GM12801 (cell line): ENCODE data around the gene PCYT2.

ENCODE experiments used
- TF ChIP-seq, protein P1 (sequence below): IDR thresholded peaks from one replicate; pipeline ENCODE4 v1.5.1; 2011; ENCODE audit warnings: control low read depth; ENCODE audit not compliant: insufficient read length; ENCODE audit errors: extremely low read depth

The PCYT2 gene

GRCh38 chr17:81865733-81866439 lies 45.3 kb downstream of the PCYT2 start:
- TF ChIP-seq, protein P1, sequence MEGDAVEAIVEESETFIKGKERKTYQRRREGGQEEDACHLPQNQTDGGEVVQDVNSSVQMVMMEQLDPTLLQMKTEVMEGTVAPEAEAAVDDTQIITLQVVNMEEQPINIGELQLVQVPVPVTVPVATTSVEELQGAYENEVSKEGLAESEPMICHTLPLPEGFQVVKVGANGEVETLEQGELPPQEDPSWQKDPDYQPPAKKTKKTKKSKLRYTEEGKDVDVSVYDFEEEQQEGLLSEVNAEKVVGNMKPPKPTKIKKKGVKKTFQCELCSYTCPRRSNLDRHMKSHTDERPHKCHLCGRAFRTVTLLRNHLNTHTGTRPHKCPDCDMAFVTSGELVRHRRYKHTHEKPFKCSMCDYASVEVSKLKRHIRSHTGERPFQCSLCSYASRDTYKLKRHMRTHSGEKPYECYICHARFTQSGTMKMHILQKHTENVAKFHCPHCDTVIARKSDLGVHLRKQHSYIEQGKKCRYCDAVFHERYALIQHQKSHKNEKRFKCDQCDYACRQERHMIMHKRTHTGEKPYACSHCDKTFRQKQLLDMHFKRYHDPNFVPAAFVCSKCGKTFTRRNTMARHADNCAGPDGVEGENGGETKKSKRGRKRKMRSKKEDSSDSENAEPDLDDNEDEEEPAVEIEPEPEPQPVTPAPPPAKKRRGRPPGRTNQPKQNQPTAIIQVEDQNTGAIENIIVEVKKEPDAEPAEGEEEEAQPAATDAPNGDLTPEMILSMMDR, result no peak

- TF ChIP-seq, protein P1, result no peak
Observed at GRCh38 chr17:81865358-81865732, 45.9 kb downstream of the PCYT2 start.

- TF ChIP-seq, protein P1, result no peak
Observed at GRCh38 chr17:81863833-81864768, 47.1 kb downstream of the PCYT2 start.

DNA sequence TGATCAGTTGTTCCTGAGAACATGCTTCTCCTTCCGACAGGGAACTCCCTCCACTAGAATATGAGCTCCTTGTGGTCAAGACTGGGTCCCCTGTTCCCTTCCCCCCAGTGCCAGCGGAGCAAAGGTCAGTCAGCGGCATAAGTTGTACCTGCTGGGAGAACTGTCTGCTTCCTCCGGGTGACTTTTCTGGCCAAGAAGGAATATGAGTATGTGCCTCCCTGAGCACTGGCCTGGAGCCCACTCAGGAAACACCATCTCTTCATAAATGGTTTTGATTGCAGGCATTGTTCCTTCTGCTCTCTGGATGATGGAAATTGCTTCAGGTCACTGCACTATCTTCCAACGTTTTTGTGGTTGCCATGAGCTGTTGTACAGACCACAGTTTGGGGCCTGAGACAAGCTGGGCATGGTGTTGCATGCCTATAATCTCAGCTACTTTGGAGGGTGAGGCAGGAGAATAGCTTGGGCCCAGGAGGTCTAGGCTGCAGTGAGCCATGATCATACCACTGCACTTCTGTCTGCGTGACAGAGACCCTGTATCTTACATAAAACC lies 48.0 kb downstream of the PCYT2 start:
- TF ChIP-seq, protein P1, result no peak

- TF ChIP-seq, protein P1, result no peak
Observed at GRCh38 chr17:81860756-81861568, 50.2 kb downstream of the PCYT2 start.

GRCh38 chr17:81859906-81860755 lies 51.1 kb downstream of the PCYT2 start, which contains the start of gene P4HB:
P4HB (minus strand) TSS chr17:81860535; CDS start chr17:81860471, 64 bp downstream.
- TF ChIP-seq, protein P1, result no peak
